Left ventricle myocardium superior (tissue), 1 donor: ENCODE data around the gene ETFDH. TPM values are rescaled to one million over a fixed set of nuclear protein-coding genes. Genes with fewer than 3 reads are reported as not detected.
"Not testable (repeated sequence)": the region's sequence is repeated elsewhere in the genome, so short reads cannot be mapped to it uniquely, and the experiment has no call there.

Experiments
- ATAC-seq: fragments of 200-7000 bp; cut with Tn5 transposase; one replicate; pipeline ENCODE4 v1.9.1; 2020; ENCODE audit warnings: mild to moderate bottlenecking, moderate library complexity
- DNase-seq: peaks from one replicate; pipeline ENCODE4 v3.0.0-alpha.2; 2020
- intact Hi-C: fragments of 100-400 bp; cut with micrococcal nuclease; formaldehyde crosslinking; loops from one replicate; pipeline ENCODE4 v1.11.0; 2022
- long read RNA-seq: library from polyadenylated mRNA; unstranded; transcript quantifications from one replicate; pipeline ENCODE4 v2.0.0, GENCODE V29; 2021
- total RNA-seq: library from RNA; stranded (reverse); fragmentation: NEBNext Ultra II Directional; extraction: Animal tissue kit (Norgen Biotek cat#: 25700); gene quantifications from one replicate; pipeline ENCODE4 v1.2.1, GENCODE V29; 2021
- donor health status: DM: no; HTN: yes; CAD: no; lungs with severe emphysema.

The ETFDH gene
- total RNA-seq, result 391 TPM
- long read RNA-seq, transcript ETFDH-206 (13 exons, 3,282 nt), result major isoform, 653 of 720 reads
- long read RNA-seq, partial matches to known transcripts, result 21 of 720 reads
- long read RNA-seq, other reads (novel, unspliced or antisense), result 43 of 720 reads

DNA sequence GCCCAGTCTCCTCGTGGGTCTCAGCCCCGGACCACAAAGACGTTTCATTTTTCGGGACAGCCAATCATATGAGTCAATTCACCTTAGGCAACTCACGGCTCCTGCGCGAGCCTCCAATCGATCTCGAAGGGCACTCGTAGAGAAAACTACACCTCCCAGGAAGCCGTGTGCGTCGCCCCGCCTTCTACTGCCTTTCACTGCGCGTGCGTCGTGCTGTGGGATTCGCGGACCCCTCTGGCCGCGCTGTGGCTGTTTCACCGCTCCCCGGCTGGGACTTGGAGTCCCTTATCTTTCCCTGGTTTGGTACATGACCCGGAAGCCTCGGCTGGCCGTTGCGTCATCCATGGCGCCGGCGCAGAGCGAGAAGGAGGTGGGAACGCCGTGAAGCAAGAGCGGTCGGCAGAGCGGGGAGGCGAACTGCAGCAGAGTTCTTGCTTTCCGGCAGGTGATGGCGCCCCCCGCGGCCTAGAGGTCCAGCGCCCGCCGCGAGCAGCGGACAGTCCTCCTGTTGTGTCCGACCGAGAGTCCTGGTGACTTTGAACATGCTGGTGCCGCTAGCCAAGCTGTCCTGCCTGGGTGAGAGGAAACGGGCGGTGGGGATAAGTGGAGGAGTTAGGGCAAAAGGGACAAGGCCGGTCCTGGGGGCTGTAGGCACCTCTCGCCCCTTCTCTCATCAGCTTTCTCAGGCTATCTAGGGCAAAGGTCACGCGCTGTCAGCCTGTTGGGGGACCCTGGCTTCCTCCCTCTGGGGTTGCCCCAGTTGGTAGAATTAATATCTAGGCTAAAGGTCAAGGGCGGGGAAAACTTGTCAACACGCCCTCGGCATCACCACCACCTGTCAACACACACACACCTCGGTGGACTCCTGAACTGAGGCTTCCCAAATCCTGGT is at the start of gene ETFDH:
Gene ETFDH (plus strand): TSS at position 382 of the 892 bp plus-strand sequence. CDS start 161 bp downstream, at position 543.
- peak; percentile 93 for ATAC-seq
- DNase-seq, result peak; percentile 99
- intact Hi-C loops, result no loop called here

- DNase-seq, result no peak
- intact Hi-C loops, result loop anchor here (2.0 to 10.0 kb wide), 2 partner anchors 130 to 372 kb away; no protein-coding TSS in a partner anchor
- ATAC-seq, result peak; percentile 86
These were observed 47.1 kb upstream of the ETFDH start for GRCh38 chr4:158624889-158625478.

GRCh38 chr4:158625544-158625943 is 46.6 kb upstream of the ETFDH start:
- DNase-seq, result no peak
- ATAC-seq, result peak; percentile 94
- intact Hi-C loops, result loop anchor here (2.0 to 10.0 kb wide), 2 partner anchors 131 to 373 kb away; no protein-coding TSS in a partner anchor

DNA sequence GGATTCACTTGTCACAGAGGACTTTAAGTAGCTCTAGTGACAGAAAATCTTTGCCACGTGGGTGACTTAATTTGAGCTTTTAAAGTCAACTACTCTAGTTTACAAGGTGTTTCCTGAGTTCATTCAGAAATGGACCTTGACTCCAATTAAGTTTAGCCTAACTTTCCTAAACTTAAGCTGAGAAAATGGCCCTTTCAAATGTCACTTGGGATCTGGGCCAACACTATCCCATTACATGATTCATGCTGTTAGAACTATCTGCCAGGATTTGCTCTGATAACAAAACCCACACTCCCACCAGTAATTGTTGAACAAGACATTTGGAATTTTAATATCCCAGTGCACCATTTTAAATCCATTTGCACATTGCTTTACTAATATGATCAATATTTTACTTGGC is 41.2 kb upstream of the ETFDH start:
- no peak for ATAC-seq
- intact Hi-C loops, result no loop called here
- DNase-seq, result no peak

DNA sequence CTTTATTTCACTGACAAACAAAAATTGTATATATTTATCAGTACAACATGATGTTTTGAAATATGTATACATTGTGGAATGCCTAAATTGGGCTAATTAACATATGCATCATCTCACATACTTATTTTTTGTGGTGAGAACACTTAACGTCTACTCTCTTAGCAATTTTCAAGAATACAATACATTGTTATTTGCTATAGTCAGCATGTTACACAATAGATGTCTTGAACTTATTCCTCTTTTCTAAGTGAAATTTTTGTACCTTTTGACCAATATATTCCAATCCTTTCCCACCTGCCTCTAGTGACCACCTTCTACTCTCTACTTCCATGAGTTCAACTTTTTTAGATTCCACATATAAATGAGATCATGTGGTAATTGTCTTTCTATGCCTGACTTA is 35.5 kb upstream of the ETFDH start:
- ATAC-seq, result no peak
- intact Hi-C loops, result no loop called here
- no peak for DNase-seq

- ATAC-seq, result no peak
- no peak for DNase-seq
- intact Hi-C loops, result no loop called here
These were observed 27.7 kb upstream of the ETFDH start for GRCh38 chr4:158644356-158644755.

DNA sequence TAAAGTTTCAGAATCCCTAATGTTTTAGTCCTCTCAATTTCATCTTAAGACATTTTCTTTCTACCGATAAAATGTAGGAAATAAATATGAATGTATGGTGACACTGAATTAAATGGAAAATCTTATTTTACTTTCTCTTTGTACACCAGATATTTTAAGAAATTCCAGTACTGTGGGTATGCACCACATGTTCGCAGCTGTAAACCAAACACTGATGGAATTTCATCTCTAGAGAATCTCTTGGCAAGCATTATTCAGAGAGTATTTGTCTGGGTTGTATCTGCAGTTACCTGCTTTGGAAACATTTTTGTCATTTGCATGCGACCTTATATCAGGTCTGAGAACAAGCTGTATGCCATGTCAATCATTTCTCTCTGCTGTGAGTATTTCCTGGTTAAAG is 27.3 kb upstream of the ETFDH start:
- ATAC-seq (no peak), DNase-seq (no peak)
- intact Hi-C loops, result no loop called here

DNA sequence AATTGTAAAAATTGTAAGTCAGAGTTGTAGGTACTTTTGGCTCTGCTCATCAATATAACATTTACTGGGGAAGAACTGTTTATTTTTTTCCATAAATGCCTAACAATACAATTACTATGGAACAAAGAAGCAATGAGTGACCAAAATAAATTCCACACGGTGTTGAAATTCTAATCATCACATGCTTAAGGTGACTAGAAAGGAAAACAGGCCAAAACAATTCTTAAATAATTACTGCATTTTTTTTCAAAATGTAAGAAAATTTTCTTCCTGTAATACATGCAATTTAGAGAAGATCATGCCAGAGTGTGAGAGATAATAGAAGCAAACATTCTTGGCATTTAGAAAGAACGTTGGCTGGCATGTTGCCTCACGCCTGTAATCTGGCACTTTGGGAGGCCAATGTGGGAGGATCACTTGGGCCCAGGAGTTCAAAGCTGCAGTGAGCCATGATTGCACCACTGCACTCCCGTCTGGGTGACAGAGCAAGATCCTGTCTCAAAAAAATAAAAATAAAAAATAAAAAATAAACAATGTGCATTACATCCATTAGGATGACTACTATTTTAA is 22.9 kb upstream of the ETFDH start:
- ATAC-seq (no peak), DNase-seq (no peak)
- intact Hi-C loops, result no loop called here

DNA sequence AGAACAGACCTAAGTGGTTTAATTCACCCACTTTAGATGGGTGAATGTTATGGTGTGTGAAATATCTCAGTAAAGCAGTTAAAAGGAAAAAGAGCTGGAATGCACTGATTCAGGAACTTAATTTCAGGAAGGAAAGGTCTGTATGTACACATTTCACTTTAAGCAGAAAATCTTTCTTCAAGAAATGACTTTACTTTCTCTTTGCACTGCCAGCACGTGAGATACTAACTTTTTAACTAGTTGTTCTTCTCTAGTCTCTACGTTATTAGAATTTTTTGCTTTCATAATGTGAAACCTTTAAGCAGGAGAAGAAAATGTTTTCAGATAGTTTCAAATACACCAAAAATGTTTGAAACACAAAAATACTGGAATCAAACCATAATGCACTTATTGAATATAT is 19.2 kb upstream of the ETFDH start:
- ATAC-seq, result no peak
- DNase-seq, result no peak
- intact Hi-C loops, result no loop called here

DNA sequence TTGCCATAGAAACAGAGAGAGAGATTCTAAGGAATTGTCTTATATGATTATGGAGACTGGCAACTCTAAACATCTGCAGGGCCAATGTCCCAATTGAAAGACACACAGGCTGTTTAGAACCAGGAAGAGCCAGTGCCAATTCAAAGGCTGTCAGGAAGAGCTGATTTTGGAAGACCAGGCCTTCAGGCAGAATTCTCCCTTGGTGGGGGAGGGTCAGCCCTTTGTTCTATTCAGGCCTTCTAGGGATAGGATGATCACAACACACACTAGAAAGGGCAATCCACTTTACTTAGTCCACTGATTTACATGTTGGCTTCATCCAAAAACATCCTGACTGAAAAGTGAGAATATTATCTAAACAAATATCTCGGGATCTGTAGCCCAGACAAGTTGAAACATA is 15.7 kb upstream of the ETFDH start:
- ATAC-seq (no peak), DNase-seq (no peak)
- intact Hi-C loops, result no loop called here

GRCh38 chr4:158657291-158657690 is 14.8 kb upstream of the ETFDH start:
- ATAC-seq (no peak), DNase-seq (no peak)
- intact Hi-C loops, result no loop called here

GRCh38 chr4:158663255-158663654 is 8.8 kb upstream of the ETFDH start:
- DNase-seq, result not testable (repeated sequence)

GRCh38 chr4:158663707-158664625 is 8.1 kb upstream of the ETFDH start:
- ATAC-seq, intact Hi-C loops, DNase-seq: not testable (repeated sequence)

More at GRCh38 chr4:158663255-158663654, 8.8 kb upstream of the ETFDH start:
- intact Hi-C loops, ATAC-seq: not testable (repeated sequence)

- ATAC-seq, result no peak
- intact Hi-C loops, result no loop called here
These were observed 7.3 kb upstream of the ETFDH start for GRCh38 chr4:158664806-158665205.

DNA sequence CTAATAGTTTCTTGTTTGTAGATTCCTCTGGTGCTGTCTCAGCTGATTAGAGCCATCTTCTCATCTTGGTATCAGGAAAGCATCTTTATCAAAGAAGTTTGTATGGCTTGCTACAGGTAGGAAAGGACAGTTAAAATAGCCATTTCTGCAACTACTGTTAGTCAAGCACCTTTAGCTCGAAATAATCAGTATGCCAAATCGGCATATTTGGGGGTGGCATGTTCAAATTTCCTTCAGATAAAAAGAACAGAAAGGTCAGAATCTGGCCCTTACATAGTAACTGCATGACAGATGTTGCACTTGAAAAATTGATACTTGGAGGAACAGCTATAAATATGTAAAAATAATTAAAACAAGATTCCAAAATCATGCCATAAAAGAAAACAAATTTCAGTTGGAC is 5.2 kb upstream of the ETFDH start:
- intact Hi-C loops, result no loop called here
- ATAC-seq, result no peak
- DNase-seq, result no peak

More at GRCh38 chr4:158664806-158665205, 7.3 kb upstream of the ETFDH start:
- DNase-seq, result no peak

- no peak for DNase-seq
- intact Hi-C loops, result no loop called here
- no peak for ATAC-seq
These were observed 4.4 kb upstream of the ETFDH start for GRCh38 chr4:158667651-158668198.

DNA sequence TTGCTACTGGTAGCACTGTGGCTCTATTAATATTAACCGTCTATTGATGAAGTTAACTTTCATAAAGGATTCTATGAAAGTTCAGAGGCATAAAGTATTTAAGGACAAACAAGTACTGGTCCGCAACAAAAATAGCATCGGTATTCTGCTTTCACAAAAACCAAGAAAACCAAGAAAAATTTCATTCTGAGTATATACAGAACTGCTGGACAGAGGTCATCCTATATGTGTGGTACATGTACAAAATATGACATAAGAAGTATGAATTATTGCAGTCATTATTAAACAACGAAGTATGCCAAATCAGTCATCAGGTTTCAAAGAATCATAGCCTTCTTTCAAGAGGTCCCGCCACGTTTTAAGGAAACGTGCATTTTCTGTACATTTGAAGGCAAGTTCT is 2.8 kb upstream of the ETFDH start:
- ATAC-seq (no peak), DNase-seq (no peak)
- intact Hi-C loops, result no loop called here

GRCh38 chr4:158670975-158671664 is 976 bp upstream of the ETFDH start:
- DNase-seq (peak; percentile 81), ATAC-seq (peak; percentile 52)
- intact Hi-C loops, result no loop called here
